Measurements from ENCODE around the gene PSMG2. TPM values are rescaled to one million over a fixed set of nuclear protein-coding genes. Genes with fewer than 3 reads are reported as not detected.
A peak's percentile ranks its signal among the peaks of the same experiment; 100 is the strongest.

The PSMG2 gene
- total RNA-seq = 10 to 100 TPM; 65.5 to 70.2 TPM
- polyA plus RNA-seq (2013, experiment 1 of 2) = 102 TPM
- 89.8 TPM for polyA plus RNA-seq (2013, experiment 2 of 2)
- long read RNA-seq, experiment 1, transcript PSMG2-201 (7 exons, 1,686 nt) = major isoform, 22 of 31 reads
- long read RNA-seq, experiment 1, partial matches to known transcripts = 2 of 31 reads
- long read RNA-seq, experiment 1, other reads (novel, unspliced or antisense) = 6 of 31 reads
- long read RNA-seq, experiment 2, transcript PSMG2-201 (7 exons, 1,686 nt) = major isoform, 33 of 38 reads
- long read RNA-seq, experiment 2, partial matches to known transcripts = 1 of 38 reads
- long read RNA-seq, experiment 2, other reads (novel, unspliced or antisense) = 3 of 38 reads
- long read RNA-seq, experiment 3, transcript PSMG2-201 (7 exons, 1,686 nt) = major isoform, 82 of 92 reads
- long read RNA-seq, experiment 3, partial matches to known transcripts = 3 of 92 reads
- long read RNA-seq, experiment 3, other reads (novel, unspliced or antisense) = 5 of 92 reads
- long read RNA-seq, experiment 4, transcript PSMG2-201 (7 exons, 1,686 nt) = major isoform, 298 of 319 reads
- long read RNA-seq, experiment 4, transcript PSMG2-210 (6 exons, 1,036 nt) = minor isoform, 7 of 319 reads
- long read RNA-seq, experiment 4, partial matches to known transcripts = 2 of 319 reads
- long read RNA-seq, experiment 4, other reads (novel, unspliced or antisense) = 11 of 319 reads

GRCh38 chr18:12702221-12703095, at the start of gene PSMG2, which contains the start of gene CEP76:
TSS of gene PSMG2 (plus strand) at chr18:12703042. CDS start at chr18:12703108, 66 bp downstream.
TSS of gene CEP76 (minus strand) at chr18:12702723. CDS start at chr18:12702548, 175 bp downstream.
- Mint-ChIP-seq H3K27me3 (ENCODE audit: insufficient read depth) (no peaks in the 10 kb centered on the region), H3K36me3 (ENCODE audit: low read depth) (peaks cover 37% of the 10 kb centered on the region), H3K4me3 (peak within 1 kb of the TSS; percentile 97), H3K4me1 (peaks cover 17% of the 10 kb centered on the region), H3K9me3 (no peaks in the 10 kb centered on the region), H3K27ac (peak within 1 kb of the TSS; percentile 100)
- H3K27ac ChIP-seq (ENCODE audit: low read depth, low read length) = peak within 1 kb of the TSS; percentile 100
- WGBS, 2 experiments (ENCODE audit: insufficient coverage in 1 of 2, insufficient read length in 1 of 2) = 0% methylated on average over 42 to 89 of the region's 89 CpGs
- no peaks in the 10 kb centered on the region for H3K9me3 ChIP-seq (ENCODE audit: control insufficient read depth, low read length)
- no peaks in the 10 kb centered on the region for H3K27me3 ChIP-seq (ENCODE audit: control insufficient read depth, insufficient read depth, low read length, poor library complexity, severe bottlenecking)
- TF ChIP-seq CTCF (conservative IDR thresholded peaks at IDR 0.05) = no peak
- H3K9ac ChIP-seq (ENCODE audit: extremely low read depth, low read length, poor library complexity, severe bottlenecking) = peak within 1 kb of the TSS; percentile 97
- peaks cover 40% of the 10 kb centered on the region for H3K36me3 ChIP-seq (ENCODE audit: control insufficient read depth, insufficient read depth, low read length)
- peak; percentile 93 for DNase-seq
- H3K4me1 ChIP-seq (ENCODE audit: control insufficient read depth, insufficient read depth, low read length) = no peaks in the 10 kb centered on the region
- H3K4me3 ChIP-seq (ENCODE audit: low read length) = peak within 1 kb of the TSS; percentile 96

GRCh38 chr18:12654971-12655370, 47.9 kb upstream of the PSMG2 start:
- Mint-ChIP-seq H3K27ac (no peak overlapping the region), H3K4me3 (no peak overlapping the region)
- no peak overlapping the region for H3K27ac ChIP-seq (ENCODE audit: low read depth, low read length)

More at GRCh38 chr18:12654971-12655370, 47.9 kb upstream of the PSMG2 start:
- Histone ChIP-seq H3K9me3 (ENCODE audit: control insufficient read depth, low read length) (no peaks in the 10 kb centered on the region), H3K4me1 (ENCODE audit: control insufficient read depth, insufficient read depth, low read length) (no peaks in the 10 kb centered on the region), H3K36me3 (ENCODE audit: control insufficient read depth, insufficient read depth, low read length) (no peaks in the 10 kb centered on the region), H3K4me3 (ENCODE audit: low read length) (no peak overlapping the region), H3K27me3 (ENCODE audit: control insufficient read depth, insufficient read depth, low read length, poor library complexity, severe bottlenecking) (peaks cover 18% of the 10 kb centered on the region), H3K9ac (ENCODE audit: extremely low read depth, low read length, poor library complexity, severe bottlenecking) (no peak overlapping the region)
- H3K4me1 Mint-ChIP-seq = peaks cover 22% of the 10 kb centered on the region
- DNase-seq = no peak
- TF ChIP-seq CTCF (conservative IDR thresholded peaks at IDR 0.05) = no peak
- WGBS, 2 experiments (ENCODE audit: insufficient coverage in 1 of 2, insufficient read length in 1 of 2) = no CpG with 5 or more reads among the region's 1 CpG
- peaks cover 12% of the 10 kb centered on the region for H3K27me3 Mint-ChIP-seq (ENCODE audit: insufficient read depth)
- no peaks in the 10 kb centered on the region for H3K36me3 Mint-ChIP-seq (ENCODE audit: low read depth)
- no peaks in the 10 kb centered on the region for H3K9me3 Mint-ChIP-seq
